Peyer's patch (tissue), 4 donors: Measurements from ENCODE around the gene SNTG2.

ENCODE experiments used
- CTCF ChIP-seq, 6 experiments: fragments of 450-650 bp in 4 of 6; fragments of 200-600 bp in 2 of 6; sonication (generic) in 1 of 6; IDR thresholded peaks; one replicate each; pipeline ENCODE4 v1.5.1; 2017 to 2019; ENCODE audit warnings: antibody characterized with exemption in 6 of 6, mild to moderate bottlenecking in 3 of 6, moderate library complexity in 1 of 6
- POLR2A ChIP-seq, 2 donors: fragments of 450-650 bp; IDR thresholded peaks; one replicate each; pipeline ENCODE4 v1.5.1; 2017; ENCODE audit warnings: antibody characterized with exemption in 2 of 2, mild to moderate bottlenecking in 2 of 2, moderate library complexity in 2 of 2

- no peak for TF ChIP-seq CTCF (IDR thresholded peaks at IDR 0.05)
- TF ChIP-seq POLR2A (IDR thresholded peaks at IDR 0.05), result no peak
Measured at GRCh38 chr2:1125217-1125616, 174.6 kb downstream of the SNTG2 start.
